Spleen (tissue), 11 donors: ENCODE results near the gene KCNQ1. TPM values are rescaled to one million over a fixed set of nuclear protein-coding genes. Genes with fewer than 3 reads are reported as not detected.

Source experiments
- DNase-seq: peaks from one replicate; pipeline ENCODE4 v3.0.0-alpha.2; 2020
- H3K27ac ChIP-seq, 8 donors: fragments of 200-600 bp; sonication (generic) in 7 of 8; 1 replicate in 4 of 8; 2 replicates in 4 of 8; pipeline versions ENCODE4 v1.5.0 to v1.8.0; 2016 to 2021; ENCODE audit warnings: inconsistent platforms in 4 of 8, mild to moderate bottlenecking in 4 of 8, moderate library complexity in 1 of 8
- H3K27me3 ChIP-seq, 7 donors: fragments of 200-600 bp; sonication (generic) in 6 of 7; replicated peaks in 1 of 7; 1 replicate in 4 of 7; 2 replicates in 3 of 7; pipeline versions ENCODE4 v1.5.0 to v1.8.0; 2016 to 2021; ENCODE audit warnings: inconsistent platforms in 3 of 7, mild to moderate bottlenecking in 1 of 7
- H3K36me3 ChIP-seq, 6 donors: fragments of 200-600 bp; sonication (generic) in 5 of 6; 1 replicate in 4 of 6; 2 replicates in 2 of 6; pipeline versions ENCODE4 v1.5.0 to v1.8.0; 2016 to 2021; ENCODE audit warnings: inconsistent platforms in 2 of 6
- H3K4me1 ChIP-seq, 6 donors: fragments of 200-600 bp; sonication (generic) in 5 of 6; 1 replicate in 3 of 6; 2 replicates in 3 of 6; pipeline versions ENCODE4 v1.5.0 to v1.8.0; 2016 to 2021; ENCODE audit warnings: inconsistent platforms in 3 of 6
- H3K4me3 ChIP-seq, 8 donors: fragments of 200-600 bp; sonication (generic) in 7 of 8; 1 replicate in 4 of 8; 2 replicates in 4 of 8; pipeline versions ENCODE4 v1.5.0 to v1.8.0; 2016 to 2021; ENCODE audit warnings: inconsistent platforms in 4 of 8, mild to moderate bottlenecking in 4 of 8, moderate library complexity in 2 of 8
- H3K9me3 ChIP-seq, 8 donors: fragments of 200-600 bp; sonication (generic) in 7 of 8; 1 replicate in 4 of 8; 2 replicates in 4 of 8; pipeline versions ENCODE4 v1.5.0 to v1.8.0; 2016 to 2021; ENCODE audit warnings: inconsistent platforms in 4 of 8
- CTCF ChIP-seq, 11 experiments: fragments of 200-600 bp in 7 of 11; fragments of 450-650 bp in 4 of 11; sonication (generic) in 4 of 11; IDR thresholded peaks in 8 of 11; conservative IDR thresholded peaks in 3 of 11; 1 replicate in 7 of 11; 2 replicates in 4 of 11; pipeline versions ENCODE4 v1.4.0 to v1.8.0; 2016 to 2021; ENCODE audit warnings: antibody characterized with exemption in 11 of 11, inconsistent platforms in 4 of 11, mild to moderate bottlenecking in 1 of 11
- POLR2A ChIP-seq, 3 donors: fragments of 450-650 bp; IDR thresholded peaks; one replicate each; pipeline ENCODE4 v1.5.1; 2017; ENCODE audit warnings: antibody characterized with exemption in 3 of 3, mild to moderate bottlenecking in 1 of 3
- POLR2AphosphoS5 ChIP-seq, 3 donors: sonication (generic); formaldehyde crosslinking; IDR thresholded peaks; one replicate each; pipeline ENCODE4 v1.5.1; 2017; ENCODE audit warnings: antibody characterized with exemption in 3 of 3
- WGBS, 5 donors: extraction: QIAGEN DNeasy Blood & Tissue Kit in 3 of 5; methylation state at CpG; one replicate each; pipeline versions ENCODE4 v1.1.5 to v1.1.7; 2013 to 2018; 5-methylcytosine and 5-hydroxymethylcytosine counted together
- intact Hi-C: fragments of 100-400 bp; cut with DNase I; formaldehyde crosslinking; loops from one replicate; pipeline ENCODE4 v1.15.0; 2023; ENCODE audit warnings: low total_unique reads
- polyA plus RNA-seq, 3 donors: library from polyadenylated mRNA; stranded (reverse); fragments of 200-250 nt; gene quantifications; one replicate each; pipeline ENCODE4 v1.2.1, GENCODE V29; 2013
- total RNA-seq, 7 donors: library from RNA; depleted of rRNA in 3 of 7; stranded (reverse); fragments of >200 nt in 3 of 7; fragmentation: NEBNext Ultra II Directional in 4 of 7; extraction: Animal tissue kit (Norgen Biotek cat#: 25700) in 4 of 7; gene quantifications; one replicate each; pipeline versions ENCODE4 v1.1.0 to v1.2.1, GENCODE V29; 2016 to 2021
- donor health status: healthy with polysubstance abuse.
- donor health status: DM: no; HTN: no; CAD: no; lungs with moderate emphysema.
- donor health status: DM: no; HTN: no; CAD: no.
- donor health status: Bipolar disorder and iron deficiency.
- donor health status: healthy.
- donor health status: DM: no; HTN: no; CAD: no.
- donor health status: DM: yes; HTN: yes; CAD: no.

KCNQ1 gene
- total and polyA plus RNA-seq, 10 donors: 3.3 to 21.6 (median 13.5) TPM

GRCh38 chr11:2686360-2687222 lies 241.8 kb downstream of the KCNQ1 start:
- no peak for TF ChIP-seq POLR2A (IDR thresholded peaks at IDR 0.05)
- no peak for TF ChIP-seq CTCF (IDR thresholded peaks at IDR 0.05 in 8 of 11, conservative IDR thresholded peaks at IDR 0.05 in 3 of 11)
- TF ChIP-seq POLR2AphosphoS5 (IDR thresholded peaks at IDR 0.05): no peak
- DNase-seq: peak; percentile 13
- no peak overlapping the region for H3K27ac ChIP-seq
- 93 to 98% (median 95%) methylated on average over 6 to 7 of the region's 7 CpGs for WGBS, 5 donors
- H3K27me3 ChIP-seq: no peaks in the 10 kb centered on the region
- H3K4me1 ChIP-seq: peaks cover 7 to 49% (median 24%) of the 10 kb centered on the region in 6 donors
- intact Hi-C loops: no loop called here
- H3K36me3 ChIP-seq: peaks cover 0 to 15% (median 0%) of the 10 kb centered on the region in 6 donors
- H3K4me3 ChIP-seq: no peak overlapping the region
- no peaks in the 10 kb centered on the region for H3K9me3 ChIP-seq

- H3K4me3 ChIP-seq: no peak overlapping the region
- no peaks in the 10 kb centered on the region for H3K9me3 ChIP-seq
- peaks cover 7 to 47% (median 23%) of the 10 kb centered on the region in 6 donors for H3K4me1 ChIP-seq
- 90 to 100% (median 91%) methylated on average over 1 of the region's 1 CpG for WGBS, 5 donors
- peaks cover 0 to 15% (median 0%) of the 10 kb centered on the region in 6 donors for H3K36me3 ChIP-seq
- TF ChIP-seq POLR2A (IDR thresholded peaks at IDR 0.05) (no peak), CTCF (IDR thresholded peaks at IDR 0.05 in 8 of 11, conservative IDR thresholded peaks at IDR 0.05 in 3 of 11) (no peak), POLR2AphosphoS5 (IDR thresholded peaks at IDR 0.05) (no peak)
- H3K27ac ChIP-seq: no peak overlapping the region
- H3K27me3 ChIP-seq: no peaks in the 10 kb centered on the region
- peak; percentile 44 for DNase-seq
- intact Hi-C loops: no loop called here
Measured at GRCh38 chr11:2687223-2687530, 242.4 kb downstream of the KCNQ1 start.

GRCh38 chr11:2687782-2688191 lies 243.0 kb downstream of the KCNQ1 start:
- intact Hi-C loops: no loop called here
- Histone ChIP-seq H3K27me3 (no peaks in the 10 kb centered on the region), H3K27ac (no peak overlapping the region), H3K4me3 (no peak overlapping the region), H3K4me1 (peaks cover 7 to 53% (median 24%) of the 10 kb centered on the region in 6 donors), H3K9me3 (no peaks in the 10 kb centered on the region), H3K36me3 (peaks cover 0 to 15% (median 0%) of the 10 kb centered on the region in 6 donors)
- peak; percentile 65 for DNase-seq
- TF ChIP-seq POLR2AphosphoS5 (IDR thresholded peaks at IDR 0.05) (peak; percentile 14 to 64 (median 38)), POLR2A (IDR thresholded peaks at IDR 0.05) (no peak)
- WGBS, 5 donors: 31 to 63% (median 49%) methylated on average over 7 of the region's 7 CpGs

GRCh38 chr11:2688381-2689231 lies 243.8 kb downstream of the KCNQ1 start:
- peak; percentile 62 for DNase-seq
- no peaks in the 10 kb centered on the region for H3K9me3 ChIP-seq
- TF ChIP-seq CTCF (IDR thresholded peaks at IDR 0.05 in 8 of 11, conservative IDR thresholded peaks at IDR 0.05 in 3 of 11) (no peak), POLR2AphosphoS5 (IDR thresholded peaks at IDR 0.05) (no peak), POLR2A (IDR thresholded peaks at IDR 0.05) (no peak)
- H3K4me1 ChIP-seq: peaks cover 7 to 60% (median 27%) of the 10 kb centered on the region in 6 donors
- intact Hi-C loops: no loop called here
- 74 to 85% (median 81%) methylated on average over 6 of the region's 6 CpGs for WGBS, 5 donors
- no peak overlapping the region for H3K27ac ChIP-seq
- no peaks in the 10 kb centered on the region for H3K27me3 ChIP-seq
- peaks cover 0 to 15% (median 0%) of the 10 kb centered on the region in 6 donors for H3K36me3 ChIP-seq
- H3K4me3 ChIP-seq: no peak overlapping the region
